Lower leg skin (tissue), 4 donors: ENCODE measurements around the gene PTRHD1. TPM values are rescaled to one million over a fixed set of nuclear protein-coding genes. Genes with fewer than 3 reads are reported as not detected.

Experiments used
- DNase-seq, 2 donors: peaks; one replicate each; pipeline ENCODE4 v3.0.0-alpha.2; 2019; ENCODE audit warnings: low spot score in 2 of 2
- H3K4me3 ChIP-seq: fragments of 200-600 bp; sonication (generic); 2 replicates; pipeline ENCODE4 v1.5.1; 2017; ENCODE audit warnings: mild to moderate bottlenecking, low read depth; ENCODE audit not compliant: poor library complexity, severe bottlenecking
- POLR2A ChIP-seq, 2 donors: fragments of 450-650 bp; IDR thresholded peaks; one replicate each; pipeline ENCODE4 v1.6.1; 2016 to 2017; ENCODE audit warnings: antibody characterized with exemption in 2 of 2, mild to moderate bottlenecking in 1 of 2, moderate library complexity in 1 of 2
- WGBS, 2 donors: methylation state at CpG; one replicate each; pipeline ENCODE4 v1.1.5; 2018; 5-methylcytosine and 5-hydroxymethylcytosine counted together
- intact Hi-C: fragments of 100-400 bp; cut with DNase I; formaldehyde crosslinking; loops from one replicate; pipeline ENCODE4 v1.15.0; 2023; ENCODE audit warnings: low total_unique reads
- total RNA-seq, 4 donors: library from RNA; depleted of rRNA; stranded (reverse); fragments of >200 nt; gene quantifications; one replicate each; pipeline ENCODE4 v1.1.0, GENCODE V29; 2016
- TF ChIP-seq, protein P1 (sequence below), 3 donors: fragments of 450-650 bp; IDR thresholded peaks; one replicate each; pipeline ENCODE4 v1.5.1; 2016; ENCODE audit warnings: antibody characterized with exemption in 3 of 3, mild to moderate bottlenecking in 3 of 3, moderate library complexity in 2 of 3

Gene PTRHD1
- total RNA-seq, 4 donors from 2014 or later: 13.6 to 39.7 (median 30.2) TPM

DNA sequence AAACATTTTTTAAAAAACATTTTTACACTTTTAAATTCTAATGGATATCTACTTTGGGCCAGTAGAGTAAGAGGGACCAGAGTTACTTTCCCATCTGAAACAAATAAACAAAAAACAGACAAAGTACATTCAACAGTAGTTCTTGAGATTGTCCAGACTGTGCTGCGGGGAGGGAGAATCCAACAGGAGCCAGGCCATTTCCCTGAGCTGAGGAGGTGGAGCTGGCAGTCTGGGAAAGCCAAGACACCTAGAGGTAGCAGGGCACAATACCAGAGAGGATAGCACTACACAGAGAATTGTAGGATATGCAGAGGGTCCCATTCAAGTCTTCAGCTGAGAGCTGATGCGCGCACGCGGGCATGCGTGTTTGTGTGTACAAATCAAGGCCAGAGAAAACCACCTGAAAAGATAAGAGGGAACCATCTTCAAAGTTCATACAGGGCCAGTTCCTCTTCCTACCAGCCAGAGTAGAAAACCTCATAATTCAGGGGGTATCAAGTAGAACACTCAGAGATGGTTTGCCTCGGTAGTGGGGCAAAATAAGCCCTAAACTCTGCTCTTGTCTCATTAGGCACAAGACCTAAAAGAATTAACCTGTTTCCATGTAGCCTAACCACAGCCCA, 44.0 kb downstream of the PTRHD1 start:
- 95 to 97% methylated on average over 7 of the region's 7 CpGs for WGBS, 2 donors
- intact Hi-C loops: no loop called here
- H3K4me3 ChIP-seq: no peak overlapping the region
- no peak for DNase-seq
- no peak for TF ChIP-seq POLR2A (IDR thresholded peaks at IDR 0.05)
- TF ChIP-seq, protein P1, sequence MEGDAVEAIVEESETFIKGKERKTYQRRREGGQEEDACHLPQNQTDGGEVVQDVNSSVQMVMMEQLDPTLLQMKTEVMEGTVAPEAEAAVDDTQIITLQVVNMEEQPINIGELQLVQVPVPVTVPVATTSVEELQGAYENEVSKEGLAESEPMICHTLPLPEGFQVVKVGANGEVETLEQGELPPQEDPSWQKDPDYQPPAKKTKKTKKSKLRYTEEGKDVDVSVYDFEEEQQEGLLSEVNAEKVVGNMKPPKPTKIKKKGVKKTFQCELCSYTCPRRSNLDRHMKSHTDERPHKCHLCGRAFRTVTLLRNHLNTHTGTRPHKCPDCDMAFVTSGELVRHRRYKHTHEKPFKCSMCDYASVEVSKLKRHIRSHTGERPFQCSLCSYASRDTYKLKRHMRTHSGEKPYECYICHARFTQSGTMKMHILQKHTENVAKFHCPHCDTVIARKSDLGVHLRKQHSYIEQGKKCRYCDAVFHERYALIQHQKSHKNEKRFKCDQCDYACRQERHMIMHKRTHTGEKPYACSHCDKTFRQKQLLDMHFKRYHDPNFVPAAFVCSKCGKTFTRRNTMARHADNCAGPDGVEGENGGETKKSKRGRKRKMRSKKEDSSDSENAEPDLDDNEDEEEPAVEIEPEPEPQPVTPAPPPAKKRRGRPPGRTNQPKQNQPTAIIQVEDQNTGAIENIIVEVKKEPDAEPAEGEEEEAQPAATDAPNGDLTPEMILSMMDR (IDR thresholded peaks at IDR 0.05): no peak

DNA sequence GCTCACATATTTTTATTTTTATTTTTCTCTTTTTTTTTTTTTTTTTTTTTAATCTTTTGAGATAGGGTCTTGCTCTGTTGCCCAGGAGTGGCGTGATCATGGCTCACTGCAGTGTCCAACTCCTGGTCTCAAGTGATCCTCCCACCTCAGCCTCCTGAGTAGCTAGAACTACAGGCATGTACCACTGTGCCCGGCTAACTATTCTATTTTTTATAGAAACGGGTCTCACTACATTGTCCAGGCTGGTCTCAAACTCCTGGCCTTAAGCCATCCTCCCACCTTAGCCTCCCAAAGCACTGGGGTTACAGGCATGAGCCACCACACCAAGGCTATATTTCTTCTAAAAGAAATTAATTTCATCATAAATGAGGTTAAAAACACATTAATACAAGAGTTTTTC, 45.9 kb downstream of the PTRHD1 start:
- intact Hi-C loops: no loop called here
- no peak overlapping the region for H3K4me3 ChIP-seq

DNA sequence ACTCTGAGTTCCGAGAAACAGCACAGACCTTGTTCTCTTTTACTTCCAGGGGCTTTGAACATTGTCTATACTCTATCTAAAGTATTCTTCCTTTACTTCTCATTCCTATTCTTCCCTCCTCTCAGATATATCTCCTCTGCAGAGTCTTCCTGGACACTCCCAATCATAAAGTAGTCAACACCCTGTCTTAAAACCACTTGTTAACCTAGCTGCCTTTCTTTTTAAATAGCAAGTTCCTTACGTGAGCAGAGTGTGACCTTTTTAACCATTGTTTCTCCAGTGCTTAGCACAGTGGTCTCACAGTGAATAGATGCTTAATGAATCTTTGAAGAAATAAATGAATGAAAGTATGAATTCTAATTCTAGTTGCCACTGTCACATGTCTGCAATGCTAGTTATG, 47.4 kb downstream of the PTRHD1 start:
- intact Hi-C loops: no loop called here
- no peak for DNase-seq
- WGBS, 2 donors: 88% methylated on average over 2 of the region's 2 CpGs
- TF ChIP-seq, protein P1 (IDR thresholded peaks at IDR 0.05): no peak
- no peak for TF ChIP-seq POLR2A (IDR thresholded peaks at IDR 0.05)
- no peak overlapping the region for H3K4me3 ChIP-seq

More for the DNA sequence above, 45.9 kb downstream of the PTRHD1 start:
- DNase-seq: no peak
- WGBS, 2 donors: 98% methylated on average over 3 of the region's 3 CpGs
- no peak for TF ChIP-seq POLR2A (IDR thresholded peaks at IDR 0.05)
- TF ChIP-seq, protein P1 (IDR thresholded peaks at IDR 0.05): no peak

DNA sequence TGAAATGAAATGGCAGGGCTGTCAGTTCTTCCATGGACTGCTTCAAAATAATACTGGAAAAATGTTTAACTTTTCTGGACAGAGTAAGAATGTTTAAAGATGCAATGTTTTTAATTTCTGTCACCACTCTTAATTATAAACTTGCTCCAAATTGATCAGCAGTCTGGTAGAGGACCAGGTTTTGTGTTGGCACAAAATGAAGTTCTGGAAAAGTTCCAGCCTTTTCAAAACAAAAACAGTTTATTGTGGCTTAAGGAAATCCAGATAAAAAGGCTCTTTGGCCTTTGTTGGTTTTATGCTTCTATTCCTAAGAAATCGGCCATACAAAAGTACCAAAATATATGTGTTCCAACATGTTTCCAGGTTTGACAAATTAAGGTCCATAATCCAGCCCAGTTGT, 48.8 kb downstream of the PTRHD1 start:
- H3K4me3 ChIP-seq: no peak overlapping the region
- 53 to 63% methylated on average over 1 of the region's 1 CpG for WGBS, 2 donors
- intact Hi-C loops: no loop called here
- no peak for DNase-seq
- TF ChIP-seq, protein P1 (IDR thresholded peaks at IDR 0.05): no peak
- no peak for TF ChIP-seq POLR2A (IDR thresholded peaks at IDR 0.05)

DNA sequence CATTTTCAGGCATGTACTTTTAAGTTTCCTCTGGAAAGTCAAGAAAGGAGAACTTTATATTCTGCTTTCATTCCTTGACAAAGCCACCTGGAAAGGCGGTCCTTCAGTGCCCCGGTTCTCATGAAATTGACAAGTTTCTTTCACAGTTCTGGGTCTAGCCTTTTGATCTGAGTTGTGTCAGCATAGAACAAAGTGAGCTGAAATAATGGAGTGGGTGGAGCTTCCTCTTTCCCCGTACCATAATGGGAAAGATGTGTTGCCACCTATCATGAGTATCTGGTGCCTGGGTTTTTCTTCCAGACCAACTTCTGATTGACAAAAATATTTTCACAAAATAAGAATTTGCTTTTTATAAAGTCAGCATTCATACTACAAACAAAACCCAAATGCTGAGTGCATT, 49.3 kb downstream of the PTRHD1 start:
- intact Hi-C loops: no loop called here
- no peak for DNase-seq
- no peak overlapping the region for H3K4me3 ChIP-seq
- TF ChIP-seq, protein P1 (IDR thresholded peaks at IDR 0.05): no peak
- TF ChIP-seq POLR2A (IDR thresholded peaks at IDR 0.05): no peak
- WGBS, 2 donors: 60 to 69% methylated on average over 3 of the region's 3 CpGs

DNA sequence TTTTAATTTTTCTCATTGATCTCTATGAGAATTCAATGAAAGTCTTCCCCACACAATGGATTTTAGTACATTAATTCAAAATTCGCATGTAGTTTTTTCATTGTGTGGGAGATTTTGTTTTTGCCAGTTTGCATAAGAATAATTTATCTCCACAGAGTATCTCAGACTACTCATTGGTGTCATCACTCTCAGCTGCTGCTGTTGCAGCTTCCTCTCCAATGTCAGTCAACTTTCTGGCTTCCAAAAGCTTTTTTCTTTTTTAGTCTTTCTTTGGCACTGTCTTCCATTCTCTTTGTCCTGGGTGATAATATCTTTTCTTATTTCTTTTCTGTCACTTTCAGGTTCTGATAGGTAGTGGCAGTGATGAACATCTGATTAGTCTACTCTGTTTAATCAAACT, 50.5 kb downstream of the PTRHD1 start:
- 74 to 77% methylated on average over 1 of the region's 1 CpG for WGBS, 2 donors
- TF ChIP-seq, protein P1 (IDR thresholded peaks at IDR 0.05): no peak
- TF ChIP-seq POLR2A (IDR thresholded peaks at IDR 0.05): no peak
- no peak overlapping the region for H3K4me3 ChIP-seq
- intact Hi-C loops: no loop called here
- DNase-seq: no peak
